ENCODE data around the gene TUBB4B. TPM values are rescaled to one million over a fixed set of nuclear protein-coding genes. Genes with fewer than 3 reads are reported as not detected.

Gene TUBB4B
- total RNA-seq, 1 donor from 2014 or later: 725 TPM

DNA sequence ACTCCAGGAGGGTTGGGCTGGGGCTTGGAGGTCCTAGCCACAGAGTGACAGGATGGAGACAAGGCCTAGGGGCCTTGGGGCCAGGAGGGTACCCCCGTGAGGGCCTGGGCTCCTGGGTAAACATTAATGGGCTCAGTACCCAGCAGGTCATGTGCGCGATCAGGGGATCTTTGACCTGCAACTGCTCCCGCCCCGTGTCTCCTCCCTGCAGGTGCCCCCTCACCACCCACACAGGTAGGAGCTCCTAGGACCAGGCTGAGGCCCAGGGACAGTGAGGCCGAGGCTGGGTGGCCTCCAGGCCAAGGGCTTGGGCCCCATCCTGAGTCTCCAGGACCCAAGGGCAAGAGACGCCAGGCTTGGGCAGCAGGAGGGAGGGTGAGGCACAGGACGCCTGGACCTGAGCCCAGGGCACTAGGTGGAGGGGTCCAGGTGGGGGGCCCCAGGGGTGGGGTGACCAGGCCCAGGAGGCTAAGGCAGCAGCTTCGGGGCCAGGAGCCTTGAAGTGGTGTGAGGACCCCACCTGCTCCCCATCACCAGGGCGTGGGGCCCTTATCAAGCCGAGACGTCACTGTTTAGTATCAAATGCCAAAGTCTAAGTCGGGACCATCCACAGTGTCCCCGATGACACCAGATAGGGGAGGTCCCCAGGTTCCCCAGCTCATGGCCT is 10.2 kb upstream of the TUBB4B start, which contains the start of gene SLC34A3:
Gene SLC34A3, plus strand, starts transcription at position 197 of the 667 bp plus-strand sequence. CDS start 802 bp downstream, outside the sequence.
- no peak for DNase-seq (ENCODE audit: low read depth)
- no peak within 1 kb of the TSS for H3K4me3 ChIP-seq (ENCODE audit: low read depth, low read length)
- TF ChIP-seq, protein P1, sequence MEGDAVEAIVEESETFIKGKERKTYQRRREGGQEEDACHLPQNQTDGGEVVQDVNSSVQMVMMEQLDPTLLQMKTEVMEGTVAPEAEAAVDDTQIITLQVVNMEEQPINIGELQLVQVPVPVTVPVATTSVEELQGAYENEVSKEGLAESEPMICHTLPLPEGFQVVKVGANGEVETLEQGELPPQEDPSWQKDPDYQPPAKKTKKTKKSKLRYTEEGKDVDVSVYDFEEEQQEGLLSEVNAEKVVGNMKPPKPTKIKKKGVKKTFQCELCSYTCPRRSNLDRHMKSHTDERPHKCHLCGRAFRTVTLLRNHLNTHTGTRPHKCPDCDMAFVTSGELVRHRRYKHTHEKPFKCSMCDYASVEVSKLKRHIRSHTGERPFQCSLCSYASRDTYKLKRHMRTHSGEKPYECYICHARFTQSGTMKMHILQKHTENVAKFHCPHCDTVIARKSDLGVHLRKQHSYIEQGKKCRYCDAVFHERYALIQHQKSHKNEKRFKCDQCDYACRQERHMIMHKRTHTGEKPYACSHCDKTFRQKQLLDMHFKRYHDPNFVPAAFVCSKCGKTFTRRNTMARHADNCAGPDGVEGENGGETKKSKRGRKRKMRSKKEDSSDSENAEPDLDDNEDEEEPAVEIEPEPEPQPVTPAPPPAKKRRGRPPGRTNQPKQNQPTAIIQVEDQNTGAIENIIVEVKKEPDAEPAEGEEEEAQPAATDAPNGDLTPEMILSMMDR (conservative IDR thresholded peaks at IDR 0.05; ENCODE audit: low read depth, low read length): no peak

DNA sequence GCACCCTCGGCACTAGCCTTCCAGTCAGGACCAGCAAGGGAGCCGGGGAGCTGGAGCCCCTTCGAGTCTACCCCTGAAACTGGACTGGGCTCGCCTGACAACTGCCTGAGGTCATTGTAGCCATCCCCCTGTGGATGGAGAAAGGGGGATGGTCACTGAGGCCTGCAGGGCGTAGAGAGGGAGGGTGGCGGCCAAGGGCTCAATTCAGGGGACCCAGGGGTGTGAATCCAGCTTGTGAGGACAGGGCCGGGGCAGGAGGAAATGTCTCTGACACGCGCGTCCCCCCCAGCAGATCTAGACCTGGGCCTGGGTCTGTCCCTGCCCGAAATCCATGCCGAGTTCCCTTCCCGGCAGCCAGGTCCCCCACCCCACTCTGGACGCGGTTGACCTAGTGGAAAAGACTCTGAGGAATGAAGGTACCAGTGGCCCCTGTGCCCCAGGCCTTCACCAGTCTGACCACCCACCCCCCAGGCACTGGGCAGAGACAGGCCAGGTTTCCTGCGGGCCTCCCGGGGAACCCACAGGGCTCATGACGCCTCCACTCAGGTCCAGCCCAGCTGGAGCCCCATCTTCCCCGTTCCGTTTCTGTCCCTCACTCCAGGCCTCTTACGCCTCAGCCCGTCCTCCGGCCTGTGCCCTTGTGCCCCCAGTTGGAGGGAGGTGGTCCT is 9.6 kb upstream of the TUBB4B start:
- TF ChIP-seq, protein P1 (conservative IDR thresholded peaks at IDR 0.05; ENCODE audit: low read depth, low read length): no peak
- H3K4me3 ChIP-seq (ENCODE audit: low read depth, low read length): peak overlapping the region; percentile 16
- DNase-seq (ENCODE audit: low read depth): no peak

DNA sequence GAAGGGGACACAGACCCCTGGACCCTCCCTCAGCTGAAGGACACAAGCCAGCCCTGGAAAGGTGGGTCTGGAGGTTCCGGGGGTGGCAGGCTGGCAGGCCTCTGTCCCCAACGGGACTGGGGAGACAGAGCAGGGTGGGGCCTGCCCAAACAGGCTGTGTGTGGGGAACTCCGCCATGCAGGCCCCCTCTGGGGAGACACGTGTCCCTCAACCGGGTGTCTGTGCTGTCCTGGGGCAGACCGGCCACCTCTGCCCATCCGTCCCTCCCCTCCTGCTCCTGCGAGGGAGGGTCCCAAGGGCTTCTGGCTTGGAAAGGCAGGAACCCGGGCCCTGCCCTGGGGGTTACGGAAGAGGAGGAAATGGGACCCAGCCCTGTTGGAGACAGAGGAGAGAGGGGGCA is 9.0 kb upstream of the TUBB4B start:
- H3K4me3 ChIP-seq (ENCODE audit: low read depth, low read length): peak overlapping the region; percentile 16
- TF ChIP-seq, protein P1 (conservative IDR thresholded peaks at IDR 0.05; ENCODE audit: low read depth, low read length): no peak
- no peak for DNase-seq (ENCODE audit: low read depth)

DNA sequence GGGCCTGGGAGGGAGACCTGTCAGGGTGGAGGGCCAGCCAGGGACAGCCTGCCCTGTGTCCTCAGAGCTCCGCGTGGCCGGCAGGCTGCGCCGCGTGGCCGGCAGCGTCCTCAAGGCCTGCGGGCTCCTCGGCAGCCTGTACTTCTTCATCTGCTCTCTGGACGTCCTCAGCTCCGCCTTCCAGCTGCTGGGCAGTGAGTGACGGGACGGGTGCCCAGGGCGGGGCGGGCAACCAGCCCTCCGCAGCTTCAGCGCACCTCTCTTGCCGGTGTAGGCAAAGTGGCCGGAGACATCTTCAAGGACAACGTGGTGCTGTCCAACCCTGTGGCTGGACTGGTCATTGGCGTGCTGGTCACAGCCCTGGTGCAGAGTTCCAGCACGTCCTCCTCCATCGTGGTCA is 8.6 kb upstream of the TUBB4B start:
- no peak for DNase-seq (ENCODE audit: low read depth)
- H3K4me3 ChIP-seq (ENCODE audit: low read depth, low read length): no peak overlapping the region
- TF ChIP-seq, protein P1 (conservative IDR thresholded peaks at IDR 0.05; ENCODE audit: low read depth, low read length): no peak

DNA sequence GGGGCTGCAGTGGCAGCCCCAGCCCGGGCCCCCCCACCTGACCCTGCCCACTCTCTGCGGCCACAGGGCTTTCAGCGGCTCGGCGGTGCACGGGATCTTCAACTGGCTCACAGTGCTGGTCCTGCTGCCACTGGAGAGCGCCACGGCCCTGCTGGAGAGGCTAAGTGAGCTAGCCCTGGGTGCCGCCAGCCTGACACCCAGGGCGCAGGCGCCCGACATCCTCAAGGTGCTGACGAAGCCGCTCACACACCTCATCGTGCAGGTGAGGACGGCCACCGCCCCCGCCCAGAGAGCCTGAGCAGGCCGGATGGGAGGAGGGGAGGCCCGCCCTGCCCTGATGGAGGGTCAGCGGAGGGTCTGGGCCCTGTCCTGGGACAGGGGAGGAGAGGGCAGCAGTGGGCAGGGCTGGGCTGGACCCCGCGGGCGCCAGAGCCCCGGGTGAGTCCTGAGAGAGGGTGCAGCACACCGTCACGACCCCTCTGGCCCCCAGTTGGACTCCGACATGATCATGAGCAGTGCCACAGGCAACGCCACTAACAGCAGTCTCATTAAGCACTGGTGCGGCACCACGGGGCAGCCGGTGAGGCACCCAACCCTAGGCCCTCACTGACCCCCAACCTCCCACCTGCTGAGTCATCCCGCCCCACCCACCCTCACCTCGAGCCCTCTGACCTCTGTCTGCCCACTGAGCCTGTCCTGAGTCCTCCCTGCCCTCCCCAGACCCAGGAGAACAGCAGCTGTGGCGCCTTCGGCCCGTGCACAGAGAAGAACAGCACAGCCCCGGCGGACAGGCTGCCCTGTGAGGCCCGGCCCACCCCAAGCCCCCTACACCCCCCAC is 7.7 kb upstream of the TUBB4B start:
- DNase-seq (ENCODE audit: low read depth): no peak
- H3K4me3 ChIP-seq (ENCODE audit: low read depth, low read length): no peak overlapping the region
- TF ChIP-seq, protein P1 (conservative IDR thresholded peaks at IDR 0.05; ENCODE audit: low read depth, low read length): no peak

DNA sequence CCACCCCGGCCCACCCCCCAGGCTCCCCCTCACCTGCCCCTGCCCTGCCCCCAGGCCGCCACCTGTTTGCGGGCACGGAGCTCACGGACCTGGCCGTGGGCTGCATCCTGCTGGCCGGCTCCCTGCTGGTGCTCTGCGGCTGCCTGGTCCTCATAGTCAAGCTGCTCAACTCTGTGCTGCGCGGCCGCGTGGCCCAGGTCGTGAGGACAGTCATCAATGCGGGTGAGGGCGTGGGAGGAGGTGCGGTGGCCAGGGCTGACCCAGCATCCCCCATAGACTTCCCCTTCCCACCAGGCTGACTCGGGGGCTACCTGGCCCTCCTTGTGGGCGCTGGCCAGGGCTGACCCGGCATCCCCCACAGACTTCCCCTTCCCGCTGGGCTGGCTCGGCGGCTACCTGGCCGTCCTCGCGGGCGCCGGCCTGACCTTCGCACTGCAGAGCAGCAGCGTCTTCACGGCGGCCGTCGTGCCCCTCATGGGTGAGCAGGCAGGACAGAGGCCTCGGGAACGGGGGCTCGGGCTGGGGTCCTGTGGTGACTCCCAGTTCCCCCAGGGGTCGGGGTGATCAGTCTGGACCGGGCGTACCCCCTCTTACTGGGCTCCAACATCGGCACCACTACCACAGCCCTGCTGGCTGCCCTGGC is 6.9 kb upstream of the TUBB4B start:
- no peak for DNase-seq (ENCODE audit: low read depth)
- no peak overlapping the region for H3K4me3 ChIP-seq (ENCODE audit: low read depth, low read length)
- TF ChIP-seq, protein P1 (conservative IDR thresholded peaks at IDR 0.05; ENCODE audit: low read depth, low read length): no peak

Measured in epithelial cell of proximal tubule (primary cell).